Breast epithelium (tissue), 3 donors: ENCODE data around the gene MUC2.

Source experiments
- CTCF ChIP-seq, 3 donors: fragments of 450-650 bp; IDR thresholded peaks; one replicate each; pipeline ENCODE4 v1.5.1; 2016 to 2017; ENCODE audit warnings: antibody characterized with exemption in 3 of 3, mild to moderate bottlenecking in 3 of 3, moderate library complexity in 3 of 3
- POLR2A ChIP-seq: fragments of 450-650 bp; IDR thresholded peaks from one replicate; pipeline ENCODE4 v1.6.1; 2016; ENCODE audit warnings: antibody characterized with exemption, mild to moderate bottlenecking, moderate library complexity

GRCh38 chr11:1088927-1089737, 14.5 kb downstream of the MUC2 start:
- TF ChIP-seq CTCF (IDR thresholded peaks at IDR 0.05) (no peak), POLR2A (no peak)
